GM21526 (cell line): Measurements from ENCODE around the gene DDR1.
"Not testable (repeated sequence)": the region's sequence is repeated elsewhere in the genome, so short reads cannot be mapped to it uniquely, and the experiment has no call there.

Experiments
- ATAC-seq: cut with Tn5 transposase; IDR thresholded peaks from one replicate; pipeline ENCODE4 v1.9.1; 2021; ENCODE audit warnings: moderate library complexity; ENCODE audit not compliant: unreplicated experiment, low FRiP score

DDR1 gene

DNA sequence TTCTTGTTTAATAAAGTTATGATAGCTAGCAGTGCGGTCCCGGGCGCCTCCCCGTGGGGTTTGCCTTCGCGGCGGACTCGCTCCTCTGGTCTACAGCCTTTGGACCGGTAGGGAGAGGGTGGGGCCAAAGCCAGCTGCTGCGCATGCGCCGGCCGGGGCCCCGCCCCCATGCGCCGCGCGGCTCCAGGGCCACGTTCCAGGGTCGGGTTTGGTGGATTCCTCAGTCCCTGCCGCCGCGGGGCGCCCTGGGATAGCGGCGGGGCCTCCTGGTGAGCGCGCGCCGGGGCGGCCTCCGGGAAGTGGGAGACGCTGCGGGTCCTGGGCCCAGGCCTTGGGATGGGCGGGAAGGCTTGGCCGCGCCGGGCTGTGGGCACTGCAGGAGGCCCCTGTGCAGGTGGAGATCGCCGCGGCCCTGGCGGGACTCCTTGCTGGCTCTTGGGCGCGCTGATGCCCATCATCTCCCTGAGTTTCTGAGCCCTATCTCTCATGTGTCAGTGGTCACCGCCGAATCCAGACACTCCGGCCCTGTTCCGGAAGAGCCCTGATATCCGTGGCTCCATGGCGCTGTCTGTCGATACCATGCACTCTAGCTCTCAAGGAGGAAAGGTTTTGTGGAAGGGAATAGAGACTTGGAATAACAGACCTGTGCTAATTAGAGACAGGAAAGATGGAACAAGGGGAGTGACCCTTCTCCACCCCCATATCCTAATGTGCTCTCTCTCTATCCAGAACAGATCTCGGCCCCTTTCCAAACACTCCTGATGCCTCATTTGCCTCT lies 29.9 kb downstream of the DDR1 start, which contains the start of gene VARS2:
Gene VARS2, plus strand, starts transcription at position 163 of the 778 bp plus-strand sequence. Its CDS starts 599 bp downstream, at position 762.
- ATAC-seq, result peak; percentile 74

DNA sequence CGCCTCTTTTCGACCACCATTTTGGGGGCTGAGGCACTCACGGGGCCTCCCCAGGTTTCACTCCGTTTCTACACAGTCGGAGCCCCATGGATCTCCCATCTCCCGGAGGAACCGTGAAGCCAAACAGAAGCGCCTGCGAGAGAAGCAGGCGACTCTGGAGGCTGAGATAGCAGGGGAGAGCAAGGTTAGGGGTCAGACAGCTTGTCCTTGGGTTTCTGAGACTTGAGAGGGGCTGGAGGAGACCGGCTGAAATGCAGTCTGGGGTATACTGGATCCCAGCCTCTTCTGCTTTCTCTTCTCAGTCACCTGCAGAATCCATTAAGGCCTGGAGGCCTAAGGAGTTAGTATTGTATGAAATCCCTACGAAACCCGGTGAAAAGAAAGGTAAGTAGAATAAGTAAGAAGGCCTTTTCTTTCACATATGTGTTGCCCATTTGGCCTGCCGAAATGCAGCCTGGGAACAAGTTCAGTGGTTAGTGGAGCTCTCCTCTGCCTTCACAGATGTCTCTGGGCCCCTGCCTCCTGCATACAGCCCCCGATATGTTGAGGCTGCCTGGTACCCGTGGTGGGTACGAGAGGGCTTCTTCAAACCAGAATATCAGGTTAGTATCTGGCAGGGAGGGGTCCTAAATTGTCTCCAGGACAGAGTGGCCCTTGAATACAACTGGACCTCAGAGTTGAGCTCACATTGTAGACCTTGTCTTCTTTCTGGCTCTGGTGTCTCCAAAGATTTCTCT lies 30.7 kb downstream of the DDR1 start:
- no peak for ATAC-seq

DNA sequence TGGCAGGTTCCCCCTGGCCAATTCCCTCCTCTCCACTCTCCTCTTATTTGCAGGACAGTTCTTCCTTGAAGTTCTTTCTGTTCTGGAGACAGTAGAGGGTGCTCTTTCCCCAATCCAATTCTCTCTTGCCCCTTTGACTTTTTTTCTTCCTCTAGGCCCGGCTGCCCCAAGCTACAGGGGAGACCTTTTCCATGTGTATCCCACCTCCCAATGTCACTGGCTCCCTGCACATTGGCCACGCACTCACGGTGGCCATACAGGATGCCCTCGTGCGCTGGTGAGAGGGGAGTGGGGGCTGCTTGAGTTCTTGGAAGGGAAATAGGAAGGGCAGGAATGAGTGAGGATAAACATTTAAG lies 31.2 kb downstream of the DDR1 start:
- ATAC-seq, result no peak

DNA sequence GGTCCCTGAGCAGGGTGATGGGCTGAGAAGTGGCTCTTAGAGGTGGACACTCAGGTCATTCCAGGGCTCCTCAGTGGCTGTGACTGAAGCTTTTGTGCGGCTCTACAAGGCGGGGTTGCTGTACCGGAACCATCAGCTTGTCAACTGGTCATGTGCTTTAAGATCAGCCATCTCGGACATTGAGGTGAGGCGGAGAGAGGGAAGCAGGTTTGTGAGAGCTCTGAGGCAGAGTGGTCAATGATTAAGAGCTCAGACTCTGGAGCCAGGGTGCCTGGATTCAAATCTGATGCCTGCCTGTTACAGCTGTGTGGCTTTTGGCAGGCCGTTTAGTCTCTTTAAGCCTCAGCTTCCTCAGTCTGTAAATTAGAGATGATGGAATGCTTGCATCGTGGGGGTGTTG lies 32.7 kb downstream of the DDR1 start:
- ATAC-seq, result no peak

DNA sequence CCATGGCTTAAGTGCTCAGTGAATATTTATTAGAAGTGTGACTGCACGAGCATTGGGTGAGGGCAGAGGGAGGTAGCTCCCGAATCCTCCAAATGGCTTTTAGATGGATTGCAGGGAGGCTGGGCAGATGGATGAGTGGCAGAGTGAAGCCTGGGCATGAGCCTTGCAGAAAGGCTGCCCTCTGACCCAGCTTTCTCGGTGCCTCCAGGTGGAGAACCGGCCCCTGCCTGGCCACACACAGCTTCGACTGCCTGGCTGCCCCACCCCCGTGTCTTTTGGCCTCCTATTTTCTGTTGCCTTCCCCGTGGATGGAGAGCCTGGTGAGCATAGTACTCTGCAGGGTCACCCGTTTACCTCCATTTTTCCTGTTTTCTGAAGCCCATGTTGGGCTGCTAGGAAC lies 33.2 kb downstream of the DDR1 start:
- ATAC-seq, result no peak

DNA sequence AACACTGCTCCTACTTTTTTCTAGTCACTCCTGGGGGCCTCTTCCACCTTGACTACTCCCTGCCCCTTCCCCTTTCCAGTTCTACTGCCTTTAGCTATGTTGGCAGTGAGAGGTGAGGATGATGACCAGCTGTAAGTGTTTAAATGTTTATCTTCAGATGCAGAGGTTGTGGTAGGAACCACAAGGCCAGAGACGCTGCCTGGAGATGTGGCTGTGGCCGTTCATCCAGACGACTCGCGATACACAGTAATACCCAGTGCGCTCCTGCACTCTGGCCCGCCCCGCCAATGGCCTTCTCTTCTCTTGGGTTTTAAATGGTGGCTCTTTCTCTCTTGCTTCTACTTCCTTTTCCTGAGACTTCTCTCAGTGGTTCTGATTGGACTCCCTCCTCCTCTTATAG lies 34.4 kb downstream of the DDR1 start:
- ATAC-seq, result no peak

DNA sequence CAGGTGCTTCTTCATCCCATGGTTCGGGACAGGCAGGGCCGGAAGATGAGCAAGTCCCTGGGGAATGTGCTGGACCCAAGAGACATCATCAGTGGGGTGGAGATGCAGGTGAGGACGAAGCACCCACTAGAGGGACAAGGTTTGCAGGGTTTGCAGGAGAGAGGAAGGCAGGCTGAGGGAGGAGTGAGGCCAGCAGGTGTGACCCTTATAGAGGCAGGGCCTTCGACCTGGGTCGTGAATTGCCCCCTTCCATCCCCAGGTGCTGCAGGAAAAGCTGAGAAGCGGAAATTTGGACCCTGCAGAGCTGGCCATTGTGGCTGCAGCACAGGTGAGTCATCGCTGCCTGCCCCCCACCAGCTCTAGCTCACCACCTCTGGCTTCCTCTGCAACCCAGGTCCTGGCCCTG lies 38.1 kb downstream of the DDR1 start:
- no peak for ATAC-seq

DNA sequence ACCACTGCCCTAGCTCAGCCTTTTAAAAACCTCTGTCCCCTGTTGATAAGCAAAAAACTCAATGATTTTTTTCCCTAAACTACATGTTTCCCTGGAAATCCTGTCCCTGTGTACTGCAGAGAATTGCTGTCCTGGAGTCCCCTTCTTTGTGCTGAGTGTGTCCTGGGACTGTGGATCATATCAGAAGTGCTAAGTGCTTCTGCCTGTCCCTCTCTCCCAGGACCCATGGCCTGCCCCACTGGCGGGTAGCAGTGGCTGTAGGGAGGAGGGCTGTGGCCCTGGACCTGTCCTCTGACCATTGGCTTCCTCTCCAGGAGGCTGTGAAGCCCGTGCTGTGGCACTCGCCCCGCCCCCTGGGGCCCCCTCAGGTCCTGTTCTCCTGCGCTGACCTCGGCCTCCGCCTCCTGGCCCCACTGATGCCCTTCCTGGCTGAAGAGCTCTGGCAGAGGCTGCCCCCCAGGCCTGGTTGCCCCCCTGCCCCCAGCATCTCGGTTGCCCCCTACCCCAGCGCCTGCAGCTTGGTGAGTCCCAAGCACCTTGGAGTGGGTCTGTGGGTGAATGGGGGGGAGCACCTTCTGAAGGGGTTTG lies 39.8 kb downstream of the DDR1 start:
- ATAC-seq, result not testable (repeated sequence)

DNA sequence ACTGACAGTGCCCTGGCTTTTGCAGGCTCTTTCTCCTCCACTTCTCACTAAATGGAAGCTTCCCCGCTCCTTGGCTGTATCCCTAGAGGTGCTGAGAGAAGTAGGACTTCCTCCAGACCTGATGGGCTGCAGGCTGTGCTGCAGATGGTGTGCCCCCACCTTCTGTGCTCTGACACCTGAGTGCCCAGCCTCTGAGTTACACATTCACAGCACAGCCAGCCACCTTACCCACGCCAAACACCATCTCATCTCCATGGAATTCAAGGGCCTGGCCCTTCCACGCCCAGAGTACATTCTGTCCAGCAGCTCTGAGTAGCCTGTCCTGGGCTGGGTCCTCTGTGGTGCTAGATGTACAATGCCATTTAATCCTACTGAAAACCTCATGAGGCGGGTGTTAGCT lies 42.3 kb downstream of the DDR1 start:
- ATAC-seq, result no peak

DNA sequence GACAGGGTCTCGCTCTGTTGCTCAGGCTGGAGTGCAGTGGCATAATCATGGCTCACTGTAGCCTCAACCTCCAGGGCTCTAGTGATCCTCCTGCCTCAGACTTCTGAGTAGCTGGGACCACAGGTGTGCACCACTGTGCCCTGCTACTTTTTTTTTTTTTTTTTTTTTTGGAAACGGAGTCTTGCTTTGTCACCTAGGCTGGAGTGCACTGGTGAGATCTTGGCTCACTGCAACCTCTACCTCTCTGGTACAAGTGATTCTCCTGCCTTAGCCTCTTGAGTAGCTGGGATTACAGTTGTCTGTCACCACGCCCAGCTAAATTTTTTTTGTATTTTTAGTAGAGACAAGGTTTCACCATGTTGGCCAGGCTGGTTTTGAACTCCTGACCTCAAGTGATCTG lies 42.8 kb downstream of the DDR1 start:
- ATAC-seq, result not testable (repeated sequence)

DNA sequence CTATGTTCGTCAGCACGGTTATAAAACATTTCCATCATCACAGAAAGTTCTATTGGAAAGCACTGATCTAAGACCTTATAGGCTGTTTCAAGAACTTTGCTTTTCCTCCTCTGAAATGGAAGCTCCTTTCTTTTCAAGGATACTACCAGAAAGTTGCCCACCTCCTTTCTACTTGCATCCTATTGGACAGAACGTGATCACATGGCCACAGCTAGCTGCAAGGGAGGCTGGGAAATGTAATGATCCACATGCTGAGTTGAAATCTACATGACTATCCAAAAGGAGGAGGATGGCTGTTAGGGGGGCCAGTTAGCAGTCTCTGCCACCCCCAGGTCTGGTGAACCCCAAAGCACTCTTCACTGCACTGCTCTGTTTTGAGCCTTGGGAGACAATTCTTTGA lies 44.4 kb downstream of the DDR1 start:
- no peak for ATAC-seq

DNA sequence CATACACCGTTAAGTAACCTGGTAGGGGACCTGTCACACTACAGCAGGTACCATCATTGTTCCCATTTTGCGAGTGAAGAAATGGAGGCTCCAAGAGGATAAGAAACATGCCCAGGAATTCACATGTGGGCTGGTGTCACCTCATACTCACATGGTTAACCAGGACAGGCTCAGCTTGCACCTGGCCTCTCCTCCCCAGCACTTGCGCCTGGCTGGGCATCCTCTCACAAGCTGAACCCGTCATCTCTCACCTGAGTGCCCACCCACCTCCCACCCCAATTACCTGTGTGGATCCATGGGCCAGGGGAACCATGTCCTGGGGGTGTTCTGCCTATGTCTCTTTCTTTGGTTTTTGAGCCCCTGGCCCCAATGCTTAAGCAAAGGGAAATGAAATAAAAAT lies 46.2 kb downstream of the DDR1 start:
- ATAC-seq, result no peak

DNA sequence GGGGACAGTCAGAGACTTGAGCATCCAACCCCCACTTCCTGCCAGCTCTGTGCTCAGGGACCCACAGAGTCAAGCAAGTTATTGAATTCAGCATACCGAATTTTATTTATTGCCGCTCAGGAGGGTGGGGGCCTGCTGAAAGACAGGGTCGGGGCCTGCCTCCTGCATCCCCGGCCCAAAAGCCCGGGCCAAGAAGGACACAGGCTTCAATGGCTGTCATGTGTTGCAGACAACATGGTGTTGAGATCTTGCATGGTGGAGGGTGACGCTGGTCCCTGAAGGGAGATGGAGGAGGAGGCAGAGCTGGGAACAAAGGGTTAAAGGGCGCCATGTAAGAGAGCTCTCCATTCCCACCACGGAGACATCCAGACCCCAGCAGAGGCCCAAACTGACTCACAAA lies 47.0 kb downstream of the DDR1 start:
- no peak for ATAC-seq

DNA sequence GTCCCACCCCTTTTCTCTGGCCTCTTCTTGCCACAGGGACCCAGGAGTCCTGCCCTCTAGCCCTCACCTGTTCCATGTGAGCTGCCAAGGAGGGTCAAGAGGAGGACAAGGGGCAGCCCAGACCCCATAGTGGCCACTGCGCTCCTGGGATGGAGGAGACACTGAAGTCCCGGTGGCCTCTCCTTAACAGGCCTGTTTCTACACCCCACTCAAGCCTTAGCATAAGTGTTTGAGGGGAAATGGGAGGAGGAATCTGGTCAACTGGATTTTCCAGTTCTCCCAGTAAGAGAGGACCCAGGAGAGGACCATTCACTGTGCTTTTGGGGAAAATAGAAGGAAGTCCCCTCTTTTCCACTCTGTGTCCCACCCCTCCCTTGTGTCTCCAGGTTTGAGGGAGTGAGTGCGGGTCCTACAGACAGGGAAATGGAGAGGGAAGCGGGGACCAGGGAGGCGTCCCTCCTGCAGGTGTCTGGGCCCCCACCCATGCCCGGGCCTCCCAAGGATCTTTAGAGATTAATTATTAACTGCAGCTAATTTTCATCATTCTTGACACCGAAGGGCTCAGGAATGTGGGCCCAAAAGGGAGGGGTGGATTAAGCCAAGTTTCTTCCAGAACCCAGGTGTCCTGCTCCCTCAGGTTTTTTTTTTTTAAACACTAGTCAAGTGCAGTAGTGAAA lies 47.8 kb downstream of the DDR1 start, which contains the start of gene SFTA2:
Gene SFTA2, minus strand, starts transcription at position 202 of the 677 bp plus-strand sequence. Its CDS starts 74 bp downstream, at position 128.
- no peak for ATAC-seq

DNA sequence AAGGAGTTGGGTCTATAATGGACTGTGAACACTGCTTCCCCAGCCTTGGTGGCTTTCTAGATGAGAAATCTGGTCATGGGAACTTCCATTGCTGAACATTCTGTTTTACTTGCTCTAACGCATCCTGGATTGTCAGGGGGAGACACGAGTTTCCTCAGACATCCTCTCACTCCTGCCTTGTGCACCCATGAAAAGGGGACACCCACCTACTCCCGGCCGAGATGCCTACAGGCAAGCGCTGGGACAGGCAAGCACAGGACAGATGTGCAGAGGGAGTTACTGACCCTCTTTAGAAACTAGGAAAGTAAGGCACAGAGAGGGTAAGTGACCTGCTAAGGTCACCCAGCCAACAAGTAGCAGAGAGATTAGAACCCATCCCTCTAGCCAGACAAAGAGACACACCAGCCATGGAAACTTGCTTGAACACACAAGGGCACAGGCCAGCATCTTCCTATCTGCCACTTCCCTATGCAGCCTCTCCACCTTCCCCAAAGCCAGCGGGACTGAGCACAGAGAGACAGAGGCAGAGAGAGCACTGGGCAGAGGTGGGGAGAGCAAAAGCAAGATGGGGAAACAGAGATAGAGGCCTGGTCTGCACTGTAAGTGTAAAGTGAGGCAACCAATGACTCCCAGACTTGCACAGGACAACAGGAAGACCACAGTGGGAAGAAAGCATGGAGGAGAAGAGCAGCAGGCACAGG lies 48.5 kb downstream of the DDR1 start:
- no peak for ATAC-seq

DNA sequence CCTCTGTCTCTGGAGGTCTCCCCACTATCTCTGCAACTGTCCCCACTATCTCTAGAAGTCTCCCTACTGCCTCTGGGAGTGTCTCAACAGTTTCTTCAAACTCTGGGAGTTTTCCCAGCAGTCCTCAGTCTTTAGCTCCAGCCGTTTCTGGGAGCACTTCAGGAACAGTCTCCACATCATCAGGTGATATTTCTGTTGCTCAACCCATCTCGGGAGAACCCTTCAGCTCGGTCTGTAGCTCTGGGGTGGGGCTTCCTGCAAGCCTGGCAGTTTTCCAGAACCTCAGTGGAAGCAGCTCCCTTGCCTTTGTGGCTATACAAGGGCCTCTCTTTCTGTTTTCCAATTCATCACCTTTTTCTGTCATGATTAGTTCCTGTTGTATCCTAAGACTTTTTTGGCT lies 50.7 kb downstream of the DDR1 start:
- ATAC-seq, result no peak

DNA sequence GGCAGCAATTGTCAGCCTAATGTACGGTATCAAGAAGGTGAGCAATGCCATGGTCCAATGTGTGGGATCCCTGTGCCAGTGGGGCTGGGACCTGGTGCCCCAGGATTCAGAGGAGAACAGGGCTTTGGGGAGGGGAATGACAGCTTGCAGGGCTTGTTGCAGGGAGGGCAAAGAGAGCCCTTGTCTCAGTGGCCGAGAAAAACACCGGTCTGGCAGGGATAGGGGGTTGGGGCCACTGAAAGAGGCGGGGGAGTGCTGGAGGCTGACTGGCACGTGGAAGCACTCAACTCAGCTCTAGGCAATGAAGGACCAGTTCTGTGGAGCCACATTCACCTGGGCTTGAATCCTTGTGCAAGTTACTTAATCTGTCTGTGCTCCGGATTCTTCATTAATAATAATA lies 52.9 kb downstream of the DDR1 start:
- ATAC-seq, result no peak

DNA sequence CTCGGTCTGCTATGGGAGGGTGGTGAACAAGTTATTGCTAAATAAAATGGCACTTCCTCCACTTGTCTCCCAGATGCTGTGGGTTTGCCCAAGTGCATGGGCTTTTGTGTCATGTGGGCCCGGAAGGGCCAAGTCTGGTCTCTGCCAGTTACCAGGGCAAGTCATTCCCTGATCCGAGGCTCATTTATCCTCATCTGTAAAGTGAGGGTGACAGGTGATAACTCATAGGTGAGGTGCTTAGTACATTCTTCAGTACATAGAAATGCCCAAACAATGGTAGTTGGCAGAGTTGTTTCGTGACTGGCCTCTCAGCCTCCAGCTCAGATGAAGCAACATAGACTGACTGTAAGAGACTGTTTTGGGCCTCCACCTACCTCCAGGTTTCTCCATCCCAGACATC lies 54.4 kb downstream of the DDR1 start:
- ATAC-seq, result no peak

DNA sequence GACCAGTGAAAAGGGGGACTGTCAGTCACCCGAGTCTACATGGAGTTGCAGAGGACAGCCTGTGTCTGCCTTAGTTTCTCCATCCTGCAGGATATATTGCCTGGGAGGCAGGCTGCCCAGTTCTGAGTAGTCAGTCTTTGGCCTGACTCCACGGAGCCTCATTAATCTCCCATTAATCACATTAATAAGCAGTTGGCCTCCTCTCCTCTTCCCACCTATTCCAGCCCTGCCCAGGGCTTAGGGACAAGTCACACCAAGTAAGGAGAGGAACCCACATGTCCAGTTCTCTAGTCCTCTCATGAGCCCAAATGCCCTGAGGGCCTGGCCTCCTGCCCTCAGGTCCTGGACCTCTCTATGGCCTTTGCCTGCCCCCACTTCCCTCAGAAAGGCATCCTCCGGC lies 55.2 kb downstream of the DDR1 start:
- ATAC-seq, result no peak

DNA sequence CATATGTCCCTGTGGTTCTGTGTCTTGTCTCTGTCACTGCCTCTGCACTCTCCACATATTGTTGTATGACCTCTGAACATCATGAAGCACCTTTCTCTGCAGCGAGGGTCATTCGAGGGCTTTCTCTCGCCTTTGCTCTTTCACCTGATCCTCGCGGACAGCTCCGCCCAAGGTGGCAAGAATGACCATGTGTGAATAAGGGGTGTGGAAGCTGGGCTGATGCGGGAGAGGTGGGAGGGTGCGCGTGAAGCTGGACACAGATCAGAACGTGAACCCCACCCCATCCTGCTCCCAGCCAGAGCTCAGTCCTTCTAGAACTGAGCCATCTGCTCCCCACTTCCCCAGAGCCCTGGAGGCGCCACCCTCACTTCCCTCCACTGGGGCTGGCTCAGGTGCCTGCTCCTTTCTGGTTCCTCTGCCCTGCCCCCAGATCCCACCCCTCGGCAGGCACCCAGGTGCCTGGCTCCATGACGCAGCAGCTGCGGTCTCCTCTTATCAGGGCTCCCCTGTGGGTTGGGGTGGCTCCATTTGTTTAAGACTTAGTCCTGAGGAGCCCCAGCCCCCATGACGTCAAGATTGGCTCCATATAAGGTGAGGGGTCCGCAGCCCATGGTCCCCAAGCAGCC lies 56.2 kb downstream of the DDR1 start, which contains the start of gene MUCL3:
Gene MUCL3, plus strand, starts transcription at position 613 of the 626 bp plus-strand sequence. CDS start 27 bp downstream, outside the sequence.
- no peak for ATAC-seq
